Measurements from ENCODE around the gene LEMD2.

- TF ChIP-seq CTCF (IDR thresholded peaks at IDR 0.05; ENCODE audit: extremely low read depth in 1 of 2, insufficient read depth in 1 of 2, low read depth in 1 of 2, low read length in 2 of 2) (no peak), POLR2AphosphoS5 (IDR thresholded peaks at IDR 0.05; ENCODE audit: insufficient read depth, low read depth, low read length) (no peak), EZH2 (IDR thresholded peaks at IDR 0.05; ENCODE audit: borderline replicate concordance, low read depth, low read length, severe bottlenecking) (no peak), FOS (IDR thresholded peaks at IDR 0.05; ENCODE audit: borderline replicate concordance, insufficient read depth, low read length) (no peak), JUN (IDR thresholded peaks at IDR 0.05; ENCODE audit: borderline replicate concordance, insufficient read depth, insufficient read length, low read depth) (no peak), MYC (IDR thresholded peaks at IDR 0.05; ENCODE audit: low read depth, low read length) (no peak), POLR2A (IDR thresholded peaks at IDR 0.05; ENCODE audit: low read depth, low read length) (no peak), MAX (IDR thresholded peaks at IDR 0.05; ENCODE audit: insufficient read depth, insufficient read length) (no peak)
These were observed 12.2 kb downstream of the LEMD2 start for GRCh38 chr6:33776764-33777163.
